H1 (cell line): Measurements from ENCODE around the gene SEMA4D. TPM values are rescaled to one million over a fixed set of nuclear protein-coding genes. Genes with fewer than 3 reads are reported as not detected.

Source experiments
- CTCF ChIA-PET: fragments of 300-600 bp; sonication (Branson Sonifier 250); formaldehyde crosslinking; loops from one replicate; lab custom pipeline; 2021; ENCODE audit not compliant: partially characterized antibody; lab: Charles Lee
- POLR2A ChIA-PET: fragments of 300-600 bp; sonication (Branson Sonifier 250); formaldehyde crosslinking; loops from one replicate; lab custom pipeline; 2021; ENCODE audit warnings: inconsistent platforms; ENCODE audit not compliant: partially characterized antibody; lab: Charles Lee
- DNase-seq, 2 experiments: peaks; one replicate each; pipeline versions ENCODE4 v3.0.0 to v3.0.0-alpha.2; 2010 to 2022; ENCODE audit warnings: low spot score in 2 of 2, low read depth in 1 of 2, mixed read lengths in 1 of 2
- FAIRE-seq: peaks from 2 replicates; lab custom pipeline; 2011; peaks lifted over from hg19 to GRCh38; lab: Jason Lieb, UNC
- H2AFZ ChIP-seq: 2 replicates; pipeline ENCODE4 v1.8.1; 2012; ENCODE audit warnings: low read length, inconsistent platforms
- H2AK5ac ChIP-seq: 2 replicates; pipeline ENCODE4 v1.6.1; 2013; ENCODE audit warnings: low read depth, low read length
- H2BK120ac ChIP-seq: replicated peaks from 2 replicates; pipeline ENCODE3; 2013; ENCODE audit warnings: low read depth, low read length, inconsistent platforms
- H2BK12ac ChIP-seq: 2 replicates; pipeline ENCODE4 v1.6.1; 2013; ENCODE audit warnings: low read depth, low read length
- H2BK15ac ChIP-seq: 2 replicates; pipeline ENCODE4 v1.6.1; 2013; ENCODE audit warnings: low read length
- H2BK20ac ChIP-seq: 2 replicates; pipeline ENCODE4 v1.6.1; 2013; ENCODE audit warnings: low read length
- H2BK5ac ChIP-seq: 2 replicates; pipeline ENCODE4 v1.6.1; 2013; ENCODE audit warnings: low read depth, low read length
- H3K14ac ChIP-seq: 2 replicates; pipeline ENCODE4 v1.6.1; 2013; ENCODE audit warnings: inconsistent platforms; ENCODE audit not compliant: insufficient read length
- H3K18ac ChIP-seq: 2 replicates; pipeline ENCODE4 v1.6.1; 2013; ENCODE audit warnings: low read length; ENCODE audit errors: extremely low read depth
- H3K23ac ChIP-seq: 2 replicates; pipeline ENCODE4 v1.6.1; 2013; ENCODE audit warnings: inconsistent platforms; ENCODE audit not compliant: insufficient read length
- H3K23me2 ChIP-seq: 2 replicates; pipeline ENCODE4 v1.6.1; 2013; ENCODE audit warnings: low read depth, low read length
- H3K27ac ChIP-seq: 2 replicates; pipeline ENCODE4 v1.6.1; 2011; ENCODE audit warnings: low read depth, low read length, inconsistent platforms
- H3K27me3 ChIP-seq, 4 experiments: replicated peaks in 1 of 4; 1 replicate in 1 of 4; 2 replicates in 3 of 4; pipeline versions ENCODE4 v1.6.1 to v1.8.1; 2011 to 2013; ENCODE audit warnings: low read length in 3 of 4, mild to moderate bottlenecking in 3 of 4, inconsistent platforms in 2 of 4, mixed read lengths in 2 of 4, moderate library complexity in 1 of 4; ENCODE audit not compliant: control insufficient read depth in 3 of 4, insufficient read depth in 3 of 4; ENCODE audit errors: extremely low read depth in 1 of 4
- H3K36me3 ChIP-seq, 4 experiments: 2 replicates each; pipeline versions ENCODE4 v1.6.1 to v1.8.1; 2011 to 2013; ENCODE audit warnings: mild to moderate bottlenecking in 4 of 4, low read length in 3 of 4, moderate library complexity in 2 of 4, control low read depth in 1 of 4, inconsistent platforms in 1 of 4; ENCODE audit not compliant: insufficient read depth in 4 of 4, control insufficient read depth in 2 of 4
- H3K4ac ChIP-seq: replicated peaks from 2 replicates; pipeline ENCODE3; 2013; ENCODE audit warnings: low read length, low read depth, mixed read lengths, inconsistent platforms; ENCODE audit not compliant: insufficient read length
- H3K4me1 ChIP-seq, 4 experiments: replicated peaks in 1 of 4; 1 replicate in 1 of 4; 2 replicates in 3 of 4; pipeline versions ENCODE4 v1.6.1 to v1.8.1; 2011 to 2013; ENCODE audit warnings: low read length in 3 of 4, inconsistent platforms in 2 of 4, mixed read lengths in 1 of 4; ENCODE audit not compliant: insufficient read depth in 4 of 4, control insufficient read depth in 3 of 4
- H3K4me2 ChIP-seq, 2 experiments: 2 replicates each; pipeline versions ENCODE4 v1.6.1 to v1.8.1; 2011 to 2013; ENCODE audit warnings: low read depth in 2 of 2, low read length in 2 of 2, control low read depth in 1 of 2, inconsistent platforms in 1 of 2, mild to moderate bottlenecking in 1 of 2; ENCODE audit not compliant: insufficient read depth in 1 of 2
- H3K4me3 ChIP-seq, 4 experiments: fragments of 200-600, 300-600 bp in 1 of 4; sonication (generic), shearing (Covaris generic), sonication (Bioruptor Twin) in 1 of 4; 2 replicates each; pipeline versions ENCODE4 v1.5.1 to v1.8.1; 2011 to 2016; ENCODE audit warnings: low read length in 4 of 4, low read depth in 3 of 4, control low read depth in 2 of 4, inconsistent platforms in 2 of 4, mild to moderate bottlenecking in 2 of 4, mixed read lengths in 1 of 4, moderate library complexity in 1 of 4; ENCODE audit not compliant: insufficient read depth in 2 of 4; ENCODE audit errors: extremely low read depth in 1 of 4
- H3K56ac ChIP-seq: replicated peaks from 2 replicates; pipeline ENCODE3; 2013; ENCODE audit warnings: low read depth, mild to moderate bottlenecking, mixed read lengths, low read length, inconsistent platforms; ENCODE audit not compliant: insufficient read length
- H3K79me1 ChIP-seq: 2 replicates; pipeline ENCODE4 v1.6.1; 2013; ENCODE audit warnings: low read depth, low read length, control low read depth
- H3K79me2 ChIP-seq, 2 experiments: 2 replicates each; pipeline versions ENCODE4 v1.6.1 to v1.8.1; 2012 to 2013; ENCODE audit warnings: low read length in 2 of 2, mild to moderate bottlenecking in 2 of 2, inconsistent platforms in 1 of 2; ENCODE audit not compliant: insufficient read depth in 2 of 2, control insufficient read depth in 1 of 2
- H3K9ac ChIP-seq, 4 experiments: replicated peaks in 1 of 4; 1 replicate in 1 of 4; 2 replicates in 3 of 4; pipeline versions ENCODE4 v1.6.1 to v1.8.1; 2011 to 2013; ENCODE audit warnings: low read depth in 3 of 4, low read length in 3 of 4, control low read depth in 2 of 4, mild to moderate bottlenecking in 2 of 4, moderate library complexity in 2 of 4, inconsistent platforms in 1 of 4; ENCODE audit errors: extremely low read depth in 1 of 4
- H3K9me3 ChIP-seq, 2 experiments: 2 replicates each; pipeline versions ENCODE4 v1.6.1 to v1.8.1; 2012 to 2013; ENCODE audit warnings: mild to moderate bottlenecking in 2 of 2, moderate library complexity in 2 of 2, control low read depth in 1 of 2, inconsistent platforms in 1 of 2, low read depth in 1 of 2, low read length in 1 of 2, mixed read lengths in 1 of 2; ENCODE audit not compliant: insufficient read depth in 2 of 2
- H4K20me1 ChIP-seq, 2 experiments: replicated peaks in 1 of 2; 2 replicates each; pipeline versions ENCODE3 to v1.8.1; 2011 to 2013; ENCODE audit warnings: inconsistent platforms in 2 of 2, low read length in 2 of 2, mild to moderate bottlenecking in 1 of 2; ENCODE audit not compliant: insufficient read depth in 2 of 2, control insufficient read depth in 1 of 2
- H4K5ac ChIP-seq: 2 replicates; pipeline ENCODE4 v1.6.1; 2013; ENCODE audit warnings: low read length, low read depth, mixed read lengths, inconsistent platforms; ENCODE audit not compliant: insufficient read length
- H4K8ac ChIP-seq: 2 replicates; pipeline ENCODE4 v1.8.0; 2013; ENCODE audit warnings: mild to moderate bottlenecking, moderate library complexity, low read length, inconsistent platforms; ENCODE audit not compliant: insufficient read depth; ENCODE audit errors: extremely low read depth
- H4K91ac ChIP-seq: replicated peaks from 2 replicates; pipeline ENCODE3; 2013; ENCODE audit warnings: low read length, mixed read lengths, inconsistent platforms; ENCODE audit not compliant: insufficient read length
- EZH2 ChIP-seq: fragments of 200-600 bp; sonication (generic); IDR thresholded peaks from 2 replicates; pipeline ENCODE4 v1.7.1; 2012; ENCODE audit warnings: low read depth, mild to moderate bottlenecking, moderate library complexity, low read length, inconsistent platforms; ENCODE audit not compliant: severe bottlenecking
- WGBS, 2 experiments: shearing (Covaris generic) in 1 of 2; methylation state at CpG; one replicate each; pipeline versions ENCODE4 v1.1.6 to v1.1.7; 2013 to 2015; ENCODE audit warnings: low lambda C conversion rate in 2 of 2, mixed read lengths in 2 of 2, inconsistent platforms in 1 of 2, low coverage in 1 of 2, missing lambda C conversion rate in 1 of 2; ENCODE audit not compliant: insufficient replicate concordance in 2 of 2, insufficient coverage in 1 of 2, insufficient read length in 1 of 2; ENCODE audit errors: extremely low coverage in 1 of 2, missing lambda C conversion rate in 1 of 2; 5-methylcytosine and 5-hydroxymethylcytosine counted together
- polyA plus RNA-seq, 7 experiments: library from polyadenylated mRNA; depleted of rRNA in 3 of 7; stranded (reverse) in 5 of 7; unstranded in 2 of 7; fragments of >200 nt in 5 of 7; fragments of 200-250 nt in 2 of 7; gene quantifications; 1 replicate in 5 of 7; 2 replicates in 1 of 7; 4 replicates in 1 of 7; pipeline versions ENCODE4 v1.2.1 to v1.2.3, GENCODE V29; 2011 to 2013; ENCODE audit warnings: missing spikeins in 2 of 7, mixed read lengths in 2 of 7
- total RNA-seq: library from RNA; stranded (reverse); fragmentation: NEBNext Ultra II Directional; extraction: Animal tissue kit (Norgen Biotek cat#: 25700); gene quantifications from 2 replicates; pipeline ENCODE4 v1.2.1, GENCODE V29; 2021

Gene SEMA4D
- total and polyA plus RNA-seq, 2 of the 8 experiments (the other 6 are each of a cell fraction or from before 2014, with no cell fraction given), result 21.0 to 70.4 TPM

GRCh38 chr9:89402695-89403427, 95.1 kb downstream of the SEMA4D start:
- Histone ChIP-seq H2BK20ac (no peak overlapping the region), H3K27ac (no peak overlapping the region), H2AK5ac (no peak overlapping the region), H3K9me3 (no peaks in the 10 kb centered on the region), H4K20me1 (peaks cover 0 to 2% of the 10 kb centered on the region in 2 experiments), H2AFZ (no peak overlapping the region), H2BK5ac (no peak overlapping the region; the same call in 1 of the 2 replicates), H3K23me2 (no peaks in the 10 kb centered on the region), H4K5ac (no peak overlapping the region), H3K79me2 (peaks cover 0 to 9% of the 10 kb centered on the region in 2 experiments; a peak in 1 of 4 replicates), H3K4me2 (no peak overlapping the region), H3K4ac (no peak overlapping the region), H4K91ac (no peak overlapping the region), H3K9ac (no peak overlapping the region), H4K8ac (peak overlapping the region; percentile 53; the same call in 1 of the 2 replicates), H3K4me3 (no peak overlapping the region), H3K14ac (no peak overlapping the region), H2BK12ac (no peak overlapping the region), H3K36me3 (peaks cover 2 to 19% (median 13%) of the 10 kb centered on the region in 4 experiments; a peak in 7 of 8 replicates), H2BK120ac (no peak overlapping the region), H3K56ac (no peak overlapping the region), H3K27me3 (no peaks in the 10 kb centered on the region), H3K4me1 (no peaks in the 10 kb centered on the region), H3K79me1 (peaks cover 5% of the 10 kb centered on the region; the same call in 1 of the 2 replicates), H3K23ac (no peak overlapping the region), H3K18ac (no peak overlapping the region), H2BK15ac (no peak overlapping the region)
- no peak for DNase-seq
- FAIRE-seq, result no peak
- ChIA-PET CTCF (interaction anchor here (0.5 to 3.1 kb wide), 7 partner anchors 10 to 699 kb away, joined by 3 to 12 read pairs (median 4); no protein-coding TSS in a partner anchor), POLR2A (no interaction called here)
- WGBS, 2 experiments, result 94% methylated on average over 14 of the region's 14 CpGs; no CpG with 5 or more reads in 1 of the 2 experiments
- TF ChIP-seq EZH2, result no peak
